Measurements from ENCODE around the gene SLC24A3.

SLC24A3 gene

GRCh38 chr20:19426356-19426755 lies 213.9 kb downstream of the SLC24A3 start:
- DNase-seq (ENCODE audit: low read depth in 2 of 2), result no peak

- no peak for DNase-seq (ENCODE audit: low read depth in 2 of 2)
Measured at GRCh38 chr20:19427480-19427879, 215.0 kb downstream of the SLC24A3 start.

DNA sequence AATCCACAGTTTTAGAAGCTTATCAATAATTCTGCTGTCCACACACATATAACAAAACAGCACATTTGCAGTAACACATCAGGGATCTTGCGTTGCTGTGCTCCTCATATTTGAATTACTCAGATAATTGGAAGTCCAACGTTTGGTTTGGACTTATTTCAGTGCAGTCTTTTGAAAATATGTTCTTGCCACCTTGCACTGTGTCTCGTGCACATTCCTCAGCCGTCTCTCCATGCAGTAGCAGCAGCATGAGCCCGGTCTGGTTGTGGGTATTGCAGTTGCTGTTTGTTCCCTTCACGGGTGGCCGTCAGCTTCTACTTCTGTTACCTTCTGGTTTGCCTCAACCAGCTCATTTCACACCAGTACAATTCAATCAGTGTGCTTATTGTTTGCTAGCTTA lies 215.5 kb downstream of the SLC24A3 start:
- DNase-seq (ENCODE audit: low read depth in 2 of 2), result no peak

DNA sequence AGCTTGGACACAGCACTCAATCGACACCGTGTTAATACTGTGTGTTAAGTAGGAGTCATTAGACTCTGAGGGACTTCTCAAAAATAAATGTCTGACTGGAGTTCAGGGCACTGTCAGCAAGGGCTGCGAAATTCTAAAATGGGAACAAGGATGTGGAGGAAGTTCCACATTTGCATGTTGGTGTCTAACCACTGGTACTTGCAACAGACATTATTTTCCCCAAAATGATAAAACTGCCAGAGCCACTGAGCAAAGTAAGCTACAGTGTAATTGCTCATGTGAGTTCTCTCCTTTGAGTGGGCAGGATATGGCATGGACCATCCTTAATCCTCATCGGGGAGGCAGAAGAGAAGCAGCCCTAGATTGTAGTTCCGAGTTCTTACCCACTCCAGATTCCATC lies 215.9 kb downstream of the SLC24A3 start:
- DNase-seq (ENCODE audit: low read depth in 2 of 2), result no peak

- DNase-seq (ENCODE audit: low read depth in 2 of 2), result no peak
Measured at GRCh38 chr20:19429538-19429937, 217.1 kb downstream of the SLC24A3 start.

DNA sequence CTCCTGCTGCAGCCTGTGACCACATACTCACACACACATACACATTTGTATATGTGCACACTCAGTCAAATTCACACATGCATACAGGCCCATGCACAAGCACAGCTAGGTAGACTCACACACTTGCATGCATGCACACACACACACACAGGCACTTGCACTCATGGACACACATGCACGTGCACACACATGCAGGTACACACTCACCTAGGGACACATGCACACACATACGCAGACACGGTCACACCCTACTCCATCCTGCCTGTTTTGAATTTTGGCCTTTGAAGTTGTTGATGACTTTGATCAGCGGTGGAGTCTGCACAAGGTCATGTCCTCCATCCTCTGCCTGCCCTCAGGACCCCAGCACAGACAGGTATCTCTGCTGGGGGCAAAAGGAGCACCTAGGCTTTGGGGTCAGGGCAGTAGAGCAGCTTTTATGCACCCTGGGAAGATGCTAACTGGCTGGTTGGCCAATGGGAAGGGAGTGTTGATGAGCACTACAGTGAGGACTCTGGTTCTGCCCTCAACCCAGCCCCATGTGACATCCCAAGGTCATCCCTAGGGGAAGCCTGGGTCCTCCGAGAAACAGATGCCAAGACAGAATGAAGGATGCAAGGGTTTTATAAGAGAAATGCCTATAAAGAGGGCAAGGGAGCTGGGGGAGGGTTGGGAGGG lies 218.3 kb downstream of the SLC24A3 start:
- DNase-seq (ENCODE audit: low read depth in 2 of 2), result no peak

DNA sequence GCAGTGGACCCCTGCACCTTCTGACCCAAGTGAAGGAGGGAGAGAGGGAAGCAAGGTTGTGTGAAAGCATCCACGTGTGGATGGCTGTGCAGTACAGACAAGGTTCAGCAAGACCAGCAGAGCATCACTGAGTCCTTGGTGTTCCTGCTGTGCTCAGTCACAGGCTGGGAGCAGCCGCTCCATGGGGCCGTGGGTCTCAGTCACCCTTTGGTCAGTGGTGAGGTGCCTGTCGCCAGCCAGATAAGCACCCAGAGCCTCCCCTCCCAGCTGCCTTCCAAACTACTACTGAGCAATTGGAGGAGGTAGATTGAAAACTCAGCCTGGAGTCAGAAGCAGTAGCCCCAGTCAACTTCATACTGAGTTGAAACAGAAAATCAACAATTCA lies 218.9 kb downstream of the SLC24A3 start:
- DNase-seq (ENCODE audit: low read depth in 2 of 2), result no peak

DNA sequence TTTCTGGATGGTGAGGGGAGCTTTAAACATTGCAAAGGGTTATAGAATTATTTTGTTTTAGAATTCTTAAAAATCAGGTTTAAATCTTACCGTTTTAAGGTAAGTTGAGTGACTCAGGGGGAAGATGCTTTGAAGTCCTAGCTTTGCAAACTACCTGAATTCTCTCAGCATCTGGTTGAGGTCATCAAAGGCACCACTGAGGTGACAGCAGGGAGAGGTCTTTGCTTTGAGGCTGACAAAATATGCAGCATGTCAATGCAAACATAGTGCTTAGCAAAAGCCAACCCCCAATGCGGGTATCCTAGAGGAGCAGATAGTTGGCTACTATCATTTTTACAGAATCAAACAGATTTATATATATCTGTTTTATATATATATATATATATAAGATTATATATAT lies 219.5 kb downstream of the SLC24A3 start:
- DNase-seq (ENCODE audit: low read depth in 2 of 2), result no peak

- no peak for DNase-seq (ENCODE audit: low read depth in 2 of 2)
Measured at GRCh38 chr20:19433371-19434350, 221.2 kb downstream of the SLC24A3 start.

DNA sequence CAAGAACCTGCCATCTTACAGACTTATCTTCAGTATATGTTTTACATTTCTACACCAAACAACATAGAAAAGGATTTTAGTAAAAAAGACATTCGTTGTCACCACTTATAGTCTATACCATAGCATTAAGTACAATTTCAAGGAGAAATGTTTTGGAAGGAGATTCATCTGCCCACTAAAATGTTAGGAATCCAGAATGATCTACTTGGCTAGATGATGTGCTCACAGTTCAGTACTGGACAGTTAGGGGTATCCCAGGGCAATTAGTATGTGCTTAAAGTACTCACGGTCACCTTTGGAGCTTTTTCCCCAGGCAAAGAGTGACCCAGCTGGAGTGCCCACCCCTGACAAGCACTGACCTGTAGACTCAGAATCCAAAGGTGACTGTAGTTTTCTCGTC lies 222.9 kb downstream of the SLC24A3 start:
- no peak for DNase-seq (ENCODE audit: low read depth in 2 of 2)

DNA sequence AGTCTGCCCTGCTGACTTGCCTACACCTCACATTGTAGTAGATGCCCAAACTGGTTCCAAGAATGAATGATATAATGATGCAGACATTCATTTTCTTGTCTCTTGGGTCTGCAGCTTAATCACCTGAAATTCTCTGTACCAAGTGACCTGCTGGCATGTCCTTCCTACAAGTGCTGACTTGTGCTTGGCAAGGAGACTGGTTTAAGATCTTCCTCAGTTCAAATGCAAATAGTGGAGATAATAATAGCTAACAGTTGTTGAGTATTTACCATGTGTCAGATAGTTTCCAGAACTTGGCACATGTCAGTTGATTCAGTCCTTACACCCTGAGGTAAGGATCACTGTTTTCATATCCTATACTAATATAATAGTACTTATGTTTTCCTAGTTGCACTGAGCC lies 223.4 kb downstream of the SLC24A3 start:
- no peak for DNase-seq (ENCODE audit: low read depth in 2 of 2)

DNA sequence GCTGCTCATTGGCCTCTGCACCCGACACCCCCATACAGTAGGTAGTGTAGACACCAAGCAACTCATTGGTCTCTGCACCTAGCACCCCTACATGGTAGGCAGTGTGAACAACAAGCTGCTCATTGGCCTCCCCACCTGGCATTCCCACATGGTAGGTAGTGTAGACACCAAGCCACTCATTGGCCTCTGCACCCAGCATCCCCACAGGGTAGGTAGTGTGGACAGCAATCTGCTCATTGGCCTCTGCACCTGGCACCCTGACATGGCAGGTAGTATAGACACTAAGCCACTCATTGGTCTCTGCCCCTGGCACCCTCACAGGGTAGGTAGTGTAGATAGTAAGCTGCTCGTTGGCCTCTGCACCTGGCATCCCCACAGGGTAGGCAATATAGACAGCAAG lies 226.0 kb downstream of the SLC24A3 start:
- no peak for DNase-seq (ENCODE audit: low read depth in 2 of 2)

DNA sequence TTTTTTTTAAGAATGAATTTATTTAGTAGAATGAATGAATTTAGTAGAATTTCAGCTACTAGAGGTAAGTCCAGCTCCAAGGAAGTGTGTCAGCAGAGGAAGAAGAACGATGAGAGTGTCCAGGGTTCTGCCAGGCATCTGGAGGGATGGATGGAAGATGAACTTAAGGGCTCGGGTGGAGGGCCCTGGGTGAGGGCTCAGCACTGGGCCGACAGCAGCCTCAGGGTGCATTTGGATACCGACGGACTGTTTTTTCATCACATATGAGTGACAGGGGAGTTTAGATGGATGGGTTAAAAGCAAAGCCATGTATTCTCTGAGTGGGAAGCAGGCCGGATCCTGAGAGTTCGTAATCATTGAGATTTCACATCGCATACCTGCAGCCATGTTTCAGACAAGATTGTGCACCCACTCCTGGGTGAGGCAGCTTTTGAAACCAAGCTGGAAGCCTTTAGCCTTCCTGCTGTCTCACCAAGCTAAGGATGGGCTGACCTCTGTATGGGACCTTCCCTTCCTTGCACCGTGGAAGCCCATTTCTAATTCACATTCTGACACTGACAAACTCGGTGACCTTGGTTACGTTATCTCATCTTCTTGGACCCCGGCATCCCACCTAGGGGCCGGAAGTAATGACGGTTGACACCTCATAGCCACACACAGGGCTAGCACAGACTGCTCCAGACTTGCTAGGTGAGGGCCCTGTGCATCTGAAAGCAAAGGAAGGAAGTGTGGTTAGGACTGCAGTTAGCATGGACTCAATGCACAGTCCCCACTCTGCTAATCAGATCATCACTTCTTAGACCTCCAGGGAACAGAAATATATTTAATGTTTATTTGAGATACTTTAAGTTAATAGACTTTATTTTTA lies 228.5 kb downstream of the SLC24A3 start:
- DNase-seq (ENCODE audit: low read depth in 2 of 2), result no peak

DNA sequence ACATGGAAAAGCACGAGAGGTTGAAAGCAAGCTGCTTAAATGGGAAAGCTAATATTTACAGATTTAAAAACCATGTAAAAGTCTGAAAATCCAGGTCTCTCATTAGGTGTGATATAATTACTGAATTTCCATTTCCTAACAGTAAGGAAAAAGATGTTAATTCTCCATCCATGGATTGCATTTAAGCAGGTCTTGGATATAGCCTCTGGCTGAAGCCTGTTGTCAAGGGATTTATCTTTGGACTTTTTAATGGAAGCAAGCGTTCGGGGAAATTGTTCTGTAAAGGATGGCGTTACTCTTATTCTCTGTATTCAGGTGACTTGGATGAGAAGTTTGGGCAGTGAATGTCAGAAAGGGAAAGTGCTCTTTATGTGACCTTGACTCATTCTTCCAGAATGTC lies 233.8 kb downstream of the SLC24A3 start:
- no peak for DNase-seq (ENCODE audit: low read depth in 2 of 2)

- no peak for DNase-seq (ENCODE audit: low read depth in 2 of 2)
Measured at GRCh38 chr20:19448632-19449031, 236.2 kb downstream of the SLC24A3 start.

- DNase-seq (ENCODE audit: low read depth in 2 of 2), result no peak
Measured at GRCh38 chr20:19449051-19449450, 236.6 kb downstream of the SLC24A3 start.

DNA sequence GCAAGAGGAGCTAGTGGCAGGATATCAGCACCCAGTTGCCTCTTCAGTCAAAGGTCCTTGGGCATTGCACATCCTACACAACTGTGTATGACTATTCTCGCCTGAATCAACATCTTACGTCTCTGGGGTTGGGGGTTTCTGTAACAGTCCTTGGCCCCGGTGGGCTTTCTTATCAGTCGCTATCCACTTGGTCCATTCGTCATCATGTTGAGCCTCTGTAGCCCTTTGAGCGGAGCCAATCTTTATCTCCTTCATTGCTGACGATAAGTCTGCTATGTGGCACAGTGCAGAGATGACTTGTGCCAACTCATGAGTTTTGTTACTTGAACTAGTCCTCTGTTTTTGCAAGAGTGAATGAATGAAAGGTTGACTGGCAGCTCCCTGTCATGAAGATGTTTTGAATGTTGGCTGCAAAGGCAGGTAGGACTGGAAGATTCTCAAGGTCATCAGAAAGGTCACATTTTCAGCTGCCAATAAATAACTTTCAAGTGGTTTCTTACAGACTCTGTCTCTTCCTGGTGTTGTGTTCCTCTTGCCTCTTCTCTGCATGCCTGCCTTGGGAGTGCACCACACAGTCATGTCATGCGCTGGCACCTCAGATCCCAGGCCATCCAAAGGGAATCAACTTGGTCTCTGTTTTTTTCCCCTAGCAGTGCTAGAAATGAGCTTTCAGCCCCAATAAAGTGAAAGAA lies 238.9 kb downstream of the SLC24A3 start:
- no peak for DNase-seq (ENCODE audit: low read depth in 2 of 2)

- no peak for DNase-seq (ENCODE audit: low read depth in 2 of 2)
Measured at GRCh38 chr20:19451923-19452295, 239.5 kb downstream of the SLC24A3 start.

DNA sequence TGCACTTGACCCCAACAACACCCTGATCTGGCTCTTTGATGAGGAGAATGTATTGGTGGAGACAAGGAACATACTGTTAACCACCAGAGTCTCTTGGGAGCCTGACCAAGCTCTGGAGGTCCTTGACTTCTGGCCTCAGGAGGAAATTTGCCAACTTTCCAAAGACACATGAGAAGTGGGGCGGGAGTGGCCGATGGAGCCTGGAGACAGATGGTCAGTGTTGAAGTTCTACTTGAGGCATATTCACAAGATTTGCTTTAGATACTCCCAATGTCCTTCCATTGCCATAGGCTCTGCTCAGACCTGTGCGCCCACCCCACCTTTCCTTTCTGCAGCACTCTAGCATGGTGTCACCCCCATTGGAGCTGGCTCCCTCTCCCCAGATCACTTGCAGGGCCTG lies 241.0 kb downstream of the SLC24A3 start:
- no peak for DNase-seq (ENCODE audit: low read depth in 2 of 2)

GRCh38 chr20:19453862-19454261 lies 241.4 kb downstream of the SLC24A3 start:
- DNase-seq (ENCODE audit: low read depth in 2 of 2), result no peak

DNA sequence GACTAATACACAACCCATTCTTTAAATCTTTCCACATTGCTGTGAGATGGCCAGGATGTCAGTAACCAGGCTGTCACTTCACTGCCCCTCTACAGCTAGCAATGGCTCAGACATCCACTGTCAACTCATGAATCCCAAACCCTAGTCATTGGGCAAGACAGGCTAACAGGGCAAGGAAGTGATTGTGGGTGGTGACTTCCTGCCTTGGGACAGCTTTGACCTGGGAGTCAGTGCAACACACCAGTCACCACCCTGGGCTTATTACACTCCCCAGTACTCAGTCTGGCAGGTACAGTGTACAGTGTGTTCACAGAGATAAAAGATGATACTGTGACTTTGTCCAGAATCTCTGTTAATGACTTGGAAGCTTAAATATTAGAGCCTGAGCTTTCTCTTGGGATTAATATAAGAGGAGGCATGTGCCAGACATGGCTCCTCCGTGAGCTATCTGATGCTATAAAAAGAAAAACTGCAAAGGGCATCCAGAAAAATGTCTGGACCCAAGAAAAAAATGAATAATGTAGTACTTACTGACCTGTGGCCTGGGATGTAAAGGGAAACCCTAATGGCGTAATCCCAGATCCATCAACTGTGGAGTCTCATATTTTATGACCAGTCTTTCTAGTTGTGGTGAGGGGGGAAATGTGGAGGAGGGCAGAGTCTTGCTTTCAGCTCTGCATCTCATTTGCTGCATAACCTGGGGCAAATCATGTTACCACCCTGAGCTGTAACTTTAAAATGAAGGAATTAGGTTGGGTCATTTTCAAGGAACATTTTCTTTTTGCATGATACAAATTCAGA lies 244.4 kb downstream of the SLC24A3 start:
- no peak for DNase-seq (ENCODE audit: low read depth in 2 of 2)
